ENCODE data around the gene CASP9.
"Not testable (repeated sequence)": the region's sequence is repeated elsewhere in the genome, so short reads cannot be mapped to it uniquely, and the experiment has no call there.

The CASP9 gene

GRCh38 chr1:15468145-15468544 lies 55.9 kb downstream of the CASP9 start:
- DNase-seq, result no peak

- not testable (repeated sequence) for DNase-seq
Observed at GRCh38 chr1:15466955-15467625, 56.9 kb downstream of the CASP9 start.

GRCh38 chr1:15465674-15466073 lies 58.3 kb downstream of the CASP9 start:
- no peak for DNase-seq

GRCh38 chr1:15463926-15464322 lies 60.1 kb downstream of the CASP9 start:
- not testable (repeated sequence) for DNase-seq

- not testable (repeated sequence) for DNase-seq
Observed at GRCh38 chr1:15463064-15463800, 60.8 kb downstream of the CASP9 start.

GRCh38 chr1:15460708-15461095 lies 63.3 kb downstream of the CASP9 start:
- DNase-seq, result no peak

GRCh38 chr1:15459771-15460707 lies 64.0 kb downstream of the CASP9 start:
- no peak for DNase-seq

- not testable (repeated sequence) for DNase-seq
Observed at GRCh38 chr1:15458388-15458787, 65.6 kb downstream of the CASP9 start.

- no peak for DNase-seq
Observed at GRCh38 chr1:15457585-15457984, 66.4 kb downstream of the CASP9 start.

GRCh38 chr1:15456313-15456954 lies 67.6 kb downstream of the CASP9 start, which contains the start of gene CELA2A:
Gene CELA2A (plus strand): TSS chr1:15456732. CDS start chr1:15456754, 22 bp downstream.
- no peak for DNase-seq

GRCh38 chr1:15455522-15455921 lies 68.5 kb downstream of the CASP9 start:
- no peak for DNase-seq

GRCh38 chr1:15454256-15454655 lies 69.8 kb downstream of the CASP9 start:
- no peak for DNase-seq

- DNase-seq, result no peak
Observed at GRCh38 chr1:15453734-15454133, 70.3 kb downstream of the CASP9 start.

- no peak for DNase-seq
Observed at GRCh38 chr1:15452866-15453571, 71.0 kb downstream of the CASP9 start.

GRCh38 chr1:15452216-15452615 lies 71.8 kb downstream of the CASP9 start:
- no peak for DNase-seq

- DNase-seq, result no peak
Observed at GRCh38 chr1:15451014-15451722, 72.8 kb downstream of the CASP9 start.

GRCh38 chr1:15449567-15449966 lies 74.4 kb downstream of the CASP9 start:
- no peak for DNase-seq

- no peak for DNase-seq
Observed at GRCh38 chr1:15448877-15449462, 75.0 kb downstream of the CASP9 start.

- DNase-seq, result no peak
Observed at GRCh38 chr1:15446212-15446611, 77.8 kb downstream of the CASP9 start.

- DNase-seq, result no peak
Observed at GRCh38 chr1:15445390-15446122, 78.5 kb downstream of the CASP9 start.
